ENCODE measurements around the gene VPS39.

- no peak for TF ChIP-seq CTCF (IDR thresholded peaks at IDR 0.05; ENCODE audit: low read depth, low read length, poor library complexity, severe bottlenecking)
- no peak for TF ChIP-seq EZH2phosphoT487 (IDR thresholded peaks at IDR 0.05; ENCODE audit: borderline replicate concordance, low read length)
These were observed 77.1 kb downstream of the VPS39 start for GRCh38 chr15:42131006-42131405.
